GM21529 (cell line): Measurements from ENCODE around the gene TXK.

Experiments
- ATAC-seq: cut with Tn5 transposase; IDR thresholded peaks from one replicate; pipeline ENCODE4 v1.9.1; 2021; ENCODE audit not compliant: unreplicated experiment

TXK gene

DNA sequence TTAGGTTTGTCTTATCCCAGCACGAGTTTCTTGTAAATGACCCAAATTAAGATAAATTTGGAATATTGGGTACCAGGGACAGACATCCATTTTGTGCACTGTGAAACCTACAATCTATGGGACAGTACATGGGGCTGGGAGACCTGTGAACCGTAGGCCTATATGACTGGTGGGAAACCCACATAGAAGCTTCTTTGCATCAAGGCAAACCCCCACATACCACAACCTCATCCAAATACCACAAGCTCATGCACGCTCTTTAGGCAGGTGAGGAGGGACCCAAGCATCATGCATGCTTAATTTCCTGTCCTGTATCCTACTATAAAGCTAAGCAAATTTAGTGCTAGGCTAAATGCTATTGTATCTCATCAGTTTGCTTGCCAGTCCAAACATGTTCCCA, 69.7 kb downstream of the TXK start:
- peak; percentile 51 for ATAC-seq

DNA sequence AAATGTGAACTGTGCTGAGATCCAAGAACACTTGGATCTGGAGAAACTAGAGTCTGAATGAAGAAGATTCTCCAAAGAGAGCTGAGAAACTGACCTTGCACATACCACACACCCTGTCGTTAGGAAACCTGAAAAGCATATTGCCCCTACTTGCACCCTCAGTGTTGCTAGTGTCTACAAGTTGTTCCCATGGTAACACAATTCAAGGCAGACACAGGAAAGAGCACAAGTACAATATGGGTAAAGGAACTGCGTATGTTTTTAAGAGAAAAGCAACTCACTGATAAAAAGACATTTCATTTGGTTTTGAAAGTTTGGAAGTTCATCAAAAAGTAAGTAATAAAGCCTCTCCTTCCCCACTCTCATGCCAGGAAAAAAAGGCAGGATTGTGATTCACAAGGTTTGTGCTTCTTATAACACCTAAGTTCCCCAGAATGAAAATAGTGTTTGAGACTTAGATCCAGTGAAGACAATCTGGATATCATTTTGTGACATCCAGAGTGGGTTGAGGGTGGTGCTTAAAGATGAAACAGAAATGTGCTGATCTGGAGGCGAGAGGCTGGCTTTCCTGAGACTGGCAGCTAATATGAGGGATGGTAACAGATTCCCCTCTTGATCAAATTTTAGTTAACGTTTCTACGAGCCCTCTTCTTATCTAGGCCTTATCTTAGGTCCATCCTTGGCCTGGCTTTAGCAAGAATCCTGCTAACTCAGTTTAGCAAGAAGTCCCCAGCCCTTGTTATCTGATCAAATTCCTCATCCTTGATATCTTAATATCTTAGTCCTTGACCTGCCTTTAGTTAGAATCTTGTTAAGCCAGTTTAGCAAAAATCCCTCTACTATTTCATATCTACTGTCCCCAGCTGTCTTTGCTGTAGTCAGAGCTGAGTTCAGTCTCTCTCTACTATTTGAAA, 75.2 kb downstream of the TXK start:
- no peak for ATAC-seq

DNA sequence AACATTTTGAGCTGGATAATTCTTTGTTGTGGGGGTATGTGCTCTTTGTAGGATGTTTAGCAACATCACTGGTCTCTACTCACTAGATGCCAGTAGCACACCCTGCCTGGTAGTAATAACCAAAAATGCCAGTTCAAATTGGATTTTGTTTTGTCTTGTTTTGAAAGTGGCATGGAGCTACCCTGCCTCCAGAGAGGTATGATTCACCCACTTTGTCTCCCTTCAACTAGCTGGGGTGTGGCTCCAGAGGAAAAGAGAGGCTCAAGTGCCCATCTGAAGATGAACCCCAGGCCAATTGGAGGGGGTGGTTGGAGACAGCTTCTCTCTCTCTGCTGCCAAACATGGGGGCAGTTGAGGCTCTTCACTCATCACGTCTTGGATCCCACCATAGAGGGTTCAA, 83.0 kb downstream of the TXK start:
- ATAC-seq, result no peak

DNA sequence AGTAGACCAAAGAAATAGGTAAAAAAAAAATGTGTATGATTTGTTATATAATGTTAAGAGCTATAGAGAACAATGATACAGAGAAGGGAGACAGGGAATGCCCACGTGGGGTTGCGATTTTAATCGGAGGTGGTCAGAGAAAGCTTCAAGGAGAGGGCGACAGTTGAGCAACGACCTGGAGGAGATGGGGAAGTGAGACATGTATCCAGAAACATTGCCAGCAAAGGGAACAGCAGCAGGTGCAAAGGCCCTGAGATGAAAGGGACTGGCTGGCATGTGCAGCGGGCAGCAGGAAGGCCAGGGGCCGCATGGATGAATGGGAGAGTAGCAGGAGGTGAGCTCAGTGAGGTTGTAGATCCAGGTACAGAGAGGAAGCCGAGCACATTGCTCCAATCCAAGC, 84.6 kb downstream of the TXK start:
- ATAC-seq, result no peak

DNA sequence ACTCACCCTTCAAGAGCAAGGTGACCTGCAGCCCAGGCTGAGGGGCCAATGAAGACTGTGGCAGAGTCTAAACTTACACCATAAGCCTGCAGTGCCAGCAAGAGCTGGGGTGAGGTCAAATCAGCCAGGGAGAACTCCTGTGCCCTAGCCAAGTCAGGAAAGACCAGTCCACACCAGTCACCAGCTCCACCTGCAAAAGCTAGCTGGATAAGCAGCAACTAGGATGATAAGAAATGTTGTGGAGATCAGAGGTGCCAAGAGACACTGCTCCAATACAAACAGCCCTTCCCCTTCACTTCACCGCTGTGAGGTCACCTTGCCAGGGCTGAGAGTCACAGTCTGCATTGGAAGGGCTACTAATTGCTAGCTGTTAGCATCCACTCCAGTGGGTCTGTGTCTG, 86.2 kb downstream of the TXK start:
- peak; percentile 13 for ATAC-seq

DNA sequence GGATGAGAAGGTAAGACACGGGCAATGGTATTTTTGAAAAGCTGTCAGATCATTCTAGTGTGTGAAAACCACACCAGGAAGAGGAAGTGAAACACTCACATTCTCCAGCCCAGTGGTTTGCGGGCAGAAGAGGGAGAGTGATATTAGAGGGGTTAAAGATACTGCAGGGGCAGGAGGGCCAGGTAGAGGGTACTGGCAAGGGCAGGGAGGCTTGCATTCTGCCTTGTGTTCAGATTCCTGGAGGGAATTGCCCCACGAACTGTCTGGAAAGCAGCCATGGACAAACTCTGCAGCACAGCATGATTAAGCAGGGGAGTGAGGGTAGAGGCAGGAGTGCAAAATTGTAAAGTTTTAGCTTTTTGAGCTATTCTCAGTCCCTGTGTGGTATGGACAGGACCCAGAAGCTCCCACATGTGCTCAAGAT, 86.6 kb downstream of the TXK start:
- ATAC-seq, result peak; percentile 96

DNA sequence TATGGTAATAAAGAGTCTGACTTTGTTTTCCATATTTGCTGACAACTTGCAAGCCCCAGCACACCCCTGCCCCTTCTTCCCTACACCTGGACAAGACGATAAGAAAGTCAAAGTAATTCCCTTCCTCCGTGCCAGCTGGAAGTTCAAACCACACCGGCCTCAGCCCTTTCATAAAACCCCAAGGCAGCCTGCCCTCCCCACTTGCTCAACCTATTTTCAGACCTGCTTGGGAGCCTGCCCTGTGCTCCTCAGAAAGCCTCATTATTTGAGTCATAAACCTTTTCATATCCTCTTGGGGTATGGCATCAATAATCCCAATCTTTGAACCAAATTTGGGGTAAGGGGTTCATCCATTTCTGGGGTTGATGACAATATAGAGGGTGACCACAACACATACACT, 88.0 kb downstream of the TXK start:
- ATAC-seq, result no peak

DNA sequence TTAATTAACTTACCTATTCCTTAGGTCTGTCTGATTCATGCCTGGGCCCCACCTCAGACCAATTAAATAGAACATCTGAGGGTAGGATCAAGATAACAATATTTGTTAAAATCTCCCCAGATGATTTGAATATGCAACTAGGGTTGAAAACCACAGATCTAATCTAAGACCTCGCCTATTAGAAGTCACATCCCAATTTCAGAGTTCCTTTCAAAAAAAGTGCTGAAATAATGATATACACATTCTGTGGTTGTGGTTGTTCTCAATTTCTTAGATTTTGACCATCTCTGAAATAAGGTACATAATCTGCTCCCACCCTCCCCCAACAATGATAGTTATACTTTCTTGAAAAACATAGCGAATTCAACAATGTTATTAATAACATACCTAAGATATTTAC, 89.8 kb downstream of the TXK start:
- no peak for ATAC-seq

DNA sequence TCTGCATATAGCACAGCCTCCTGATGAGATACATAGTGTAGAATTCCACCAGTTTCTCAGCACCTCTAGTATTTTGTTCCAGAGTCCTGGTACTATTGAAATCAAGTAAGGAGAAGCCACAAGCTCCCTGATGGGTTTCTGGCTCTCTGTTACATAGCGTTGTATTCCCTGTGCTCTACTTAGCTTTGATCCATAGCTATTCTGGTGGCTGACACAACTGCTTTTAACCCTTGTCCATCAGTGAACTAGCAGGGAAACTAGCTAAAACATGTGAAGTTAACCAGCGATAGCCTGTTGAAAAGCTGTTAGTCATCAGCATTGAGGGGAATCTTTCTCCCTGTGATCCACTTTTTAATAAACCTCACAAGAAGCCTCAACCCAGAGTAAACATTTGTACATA, 90.5 kb downstream of the TXK start:
- no peak for ATAC-seq

DNA sequence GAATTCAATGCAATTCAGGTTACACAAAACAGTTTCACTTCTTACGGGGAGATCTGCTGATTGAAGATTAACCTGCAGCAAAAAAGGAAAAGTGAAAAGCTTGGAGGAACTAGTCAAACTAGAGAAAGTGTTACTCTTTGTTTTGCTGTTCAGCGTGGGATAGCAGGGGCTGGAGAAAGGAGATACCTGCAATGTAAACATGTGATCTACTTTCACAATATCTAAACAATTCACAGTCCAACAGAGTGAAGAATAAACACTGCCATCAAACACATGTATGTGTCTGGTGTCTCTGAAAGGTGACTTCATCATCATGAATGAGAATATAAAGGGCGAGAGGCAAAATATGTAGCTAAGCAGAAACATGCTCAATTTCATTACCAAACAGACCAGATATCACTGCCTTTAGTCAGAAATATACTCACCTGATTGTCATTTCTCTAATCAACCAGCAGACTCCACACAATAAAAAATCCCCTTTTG, 91.0 kb downstream of the TXK start:
- ATAC-seq, result no peak

DNA sequence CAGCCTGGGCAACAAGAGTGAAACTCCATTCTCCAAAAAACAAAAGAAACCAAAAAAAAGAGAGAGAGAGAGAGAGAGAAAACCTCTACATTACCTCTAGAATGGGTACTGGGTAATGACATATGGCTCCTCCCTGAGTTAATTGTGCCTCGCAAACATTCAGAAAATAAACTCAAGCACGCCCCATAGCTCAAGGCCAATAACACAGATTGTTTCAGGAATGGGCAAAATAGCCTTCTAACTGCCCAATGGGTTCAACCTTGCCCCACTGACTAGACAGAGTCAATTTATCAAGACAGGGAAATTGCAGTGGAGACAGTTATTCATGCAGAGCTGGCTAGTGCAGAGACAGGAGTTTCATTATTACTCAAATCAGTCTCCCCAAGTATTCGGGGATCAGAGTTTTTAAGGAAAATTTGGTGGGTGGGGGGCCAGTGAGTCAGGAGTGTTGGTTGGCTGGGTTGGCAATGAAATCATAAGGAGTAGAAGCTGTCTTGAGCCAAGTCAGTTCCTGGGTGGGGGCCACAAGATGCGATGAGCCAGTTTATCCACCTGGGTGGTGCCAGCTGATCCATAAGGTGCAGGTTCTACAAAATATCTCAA, 92.4 kb downstream of the TXK start:
- no peak for ATAC-seq

DNA sequence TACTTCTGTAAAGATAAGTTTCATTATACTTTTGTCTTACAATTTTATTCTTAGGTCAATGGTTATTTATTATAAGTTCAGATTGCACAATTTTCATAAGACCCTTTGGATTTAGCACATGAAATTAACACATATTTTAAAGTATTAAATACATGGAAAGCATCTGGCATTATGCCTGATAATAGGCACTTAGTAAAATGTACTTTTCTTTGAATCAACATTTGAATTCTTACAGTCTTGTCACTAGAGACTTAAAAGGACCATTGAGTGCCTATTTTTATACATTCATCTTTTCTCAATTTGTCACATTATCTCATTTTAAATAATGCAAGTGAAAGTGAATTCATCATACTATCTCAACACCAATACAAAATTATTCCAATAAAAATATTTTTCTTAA, 94.5 kb downstream of the TXK start:
- no peak for ATAC-seq

DNA sequence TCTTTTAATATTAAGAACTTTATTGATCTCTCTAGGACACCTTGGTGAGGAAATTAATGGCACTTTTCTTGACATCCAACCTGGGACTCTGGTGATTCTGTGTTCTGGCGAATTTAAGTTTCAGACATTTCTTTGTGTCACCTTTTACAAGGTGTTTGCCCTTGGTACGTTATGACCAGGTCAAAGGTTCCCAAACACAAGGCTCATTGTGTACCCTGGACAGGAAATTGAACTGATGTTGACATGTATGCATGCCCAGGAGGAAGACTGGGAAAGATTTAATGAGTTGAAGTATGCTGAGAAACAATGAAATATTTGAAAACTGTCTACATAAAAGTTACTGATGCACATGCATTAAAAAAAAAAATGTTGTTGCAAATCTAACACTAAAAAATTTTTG, 95.4 kb downstream of the TXK start:
- ATAC-seq, result no peak

DNA sequence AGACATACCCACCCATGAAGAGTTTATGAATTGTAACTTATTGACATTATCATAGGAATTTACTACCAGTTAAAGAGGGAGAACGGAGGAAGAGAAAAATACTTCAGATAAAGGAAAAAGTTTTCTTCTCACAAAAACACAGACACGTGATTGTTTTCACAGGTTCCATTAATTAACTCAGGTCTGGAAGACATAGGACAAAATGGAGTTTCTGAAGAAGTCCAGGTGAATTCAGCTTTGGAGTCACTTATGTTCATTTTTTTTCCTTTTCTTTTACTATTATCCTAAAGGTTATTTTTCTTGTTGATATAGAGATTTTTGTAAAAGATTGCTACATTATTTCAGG, 97.0 kb downstream of the TXK start:
- ATAC-seq, result no peak

DNA sequence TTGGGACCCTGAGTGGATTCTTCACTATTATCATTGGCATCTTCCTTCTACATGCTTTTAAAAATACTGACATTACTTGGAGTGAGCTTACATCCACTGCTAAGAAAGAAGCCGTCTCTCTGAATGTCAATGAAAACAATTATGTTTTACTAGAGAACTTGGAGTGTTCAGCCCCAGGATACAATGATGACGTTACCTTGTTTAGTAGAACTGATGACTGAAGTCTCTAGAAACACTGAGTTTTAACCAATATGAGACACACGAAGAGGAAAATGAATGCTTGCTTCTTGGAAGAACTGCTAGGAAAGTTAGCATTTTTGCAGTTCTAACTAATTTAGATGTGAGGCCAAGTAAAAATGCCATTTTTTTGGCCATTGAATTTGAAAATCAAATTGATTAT, 98.1 kb downstream of the TXK start:
- no peak for ATAC-seq

DNA sequence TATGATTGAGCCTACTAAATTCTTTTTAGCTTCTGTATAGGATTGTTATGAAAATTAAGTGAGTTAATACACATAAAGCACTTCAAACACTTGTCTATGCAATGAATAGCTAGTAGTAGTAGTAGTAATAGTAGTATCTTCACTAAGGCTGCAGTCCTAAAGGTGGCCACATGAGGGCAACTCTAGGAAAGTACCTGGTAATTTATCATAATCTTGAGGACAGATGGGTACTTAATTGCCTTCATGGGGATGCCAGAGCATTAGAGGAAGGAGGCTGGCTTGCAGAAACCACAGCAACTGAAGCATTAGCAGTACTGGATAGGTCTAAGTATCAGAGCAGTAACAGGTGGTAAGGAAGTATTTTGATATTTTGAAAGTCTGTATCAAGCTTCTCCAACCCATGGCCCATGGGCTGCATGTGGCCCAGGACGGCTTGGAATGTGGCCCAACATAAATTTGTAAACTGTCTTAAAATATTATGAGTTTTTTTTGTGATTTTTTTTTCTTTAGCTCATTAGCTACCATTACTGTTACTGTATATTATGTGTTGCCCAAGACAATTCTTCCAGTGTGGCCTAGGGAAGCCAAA, 100.1 kb downstream of the TXK start:
- peak; percentile 34 for ATAC-seq

DNA sequence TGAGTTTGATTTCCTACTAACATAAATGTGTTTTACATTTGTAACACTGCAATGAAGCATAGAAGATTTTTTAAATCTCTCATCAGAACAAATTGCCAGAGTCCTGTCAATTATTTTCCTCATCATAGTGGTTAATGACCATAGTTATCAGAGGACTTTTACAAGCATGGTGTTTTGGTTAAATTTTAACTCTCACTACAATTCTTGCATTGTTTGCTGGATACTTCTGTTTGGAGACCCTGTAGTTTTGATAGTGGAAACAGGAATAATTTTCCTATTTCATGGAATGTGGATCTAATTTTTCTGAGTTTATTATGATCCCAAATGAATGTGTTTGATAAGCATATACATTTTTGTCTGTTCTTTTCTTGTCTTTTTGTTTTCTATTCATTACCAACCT, 100.6 kb downstream of the TXK start:
- no peak for ATAC-seq

DNA sequence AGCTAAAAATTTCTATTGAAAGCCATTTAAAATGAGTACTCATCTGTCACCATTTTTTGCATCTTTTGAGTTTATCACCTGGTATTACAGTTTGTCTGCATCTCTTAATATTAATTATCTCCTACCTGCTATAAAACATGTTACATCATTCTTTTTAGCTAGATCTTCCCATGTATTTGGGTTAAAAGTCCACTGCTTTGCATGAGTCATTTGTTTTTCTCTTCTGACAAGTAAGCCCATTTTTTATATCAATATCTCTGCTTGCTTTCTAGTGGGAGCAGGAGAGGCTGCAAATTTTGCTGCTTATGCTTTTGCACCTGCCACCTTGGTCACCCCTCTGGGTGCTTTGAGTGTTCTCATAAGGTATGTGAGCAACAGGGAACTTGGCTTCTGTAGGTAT, 101.3 kb downstream of the TXK start:
- ATAC-seq, result no peak

DNA sequence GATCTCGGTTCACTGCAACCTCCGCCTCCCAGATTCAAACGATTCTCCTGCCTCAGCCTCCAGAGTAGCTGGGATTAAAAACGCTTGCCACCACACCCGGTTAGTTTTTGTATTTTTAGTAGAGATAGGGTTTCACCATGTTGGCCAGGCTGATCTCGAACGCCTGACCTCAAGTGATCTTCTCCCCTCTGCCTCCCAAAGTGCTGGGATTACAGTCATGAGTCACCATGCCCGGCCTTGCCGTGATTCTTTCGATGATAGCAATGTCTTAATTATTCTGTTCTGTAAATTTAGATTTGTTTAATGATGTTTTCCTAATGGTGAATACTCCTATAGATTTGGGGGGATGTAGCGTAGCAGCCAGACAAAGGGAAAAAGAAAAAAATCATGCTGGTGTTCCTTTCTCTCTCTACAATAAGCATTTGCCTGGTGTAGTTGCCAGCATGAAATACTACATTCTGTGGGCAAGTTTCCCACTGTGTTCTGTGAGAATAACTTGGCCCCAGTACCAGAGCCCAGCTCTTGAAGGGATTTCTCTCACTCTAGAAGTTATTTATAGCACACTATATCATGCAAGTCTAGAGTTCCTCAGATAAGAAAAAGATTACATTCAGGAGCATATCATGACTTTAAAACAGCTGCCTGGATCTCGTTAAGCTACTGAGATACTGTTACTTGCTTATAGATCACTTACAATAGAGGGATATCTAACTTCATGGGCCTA, 102.1 kb downstream of the TXK start:
- ATAC-seq, result no peak

DNA sequence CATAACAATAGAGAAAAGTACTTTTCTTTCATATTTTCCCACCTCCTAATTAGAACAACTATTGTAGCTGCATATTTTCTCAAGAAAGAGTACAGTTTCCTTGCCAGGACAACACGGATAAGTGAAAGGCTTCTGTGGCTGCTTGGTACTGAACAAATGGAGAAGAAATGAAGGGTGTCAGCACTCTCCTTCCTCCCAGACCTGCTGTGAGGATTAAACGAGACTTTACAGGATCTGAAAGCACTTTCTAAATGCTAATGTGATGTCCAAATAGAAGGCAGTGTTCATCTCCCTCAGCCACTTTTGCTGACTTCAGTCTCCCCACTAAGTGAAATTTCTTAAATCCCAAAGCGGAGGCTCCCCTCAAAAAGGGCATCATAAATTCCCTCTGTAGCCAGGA, 103.6 kb downstream of the TXK start:
- ATAC-seq, result no peak

DNA sequence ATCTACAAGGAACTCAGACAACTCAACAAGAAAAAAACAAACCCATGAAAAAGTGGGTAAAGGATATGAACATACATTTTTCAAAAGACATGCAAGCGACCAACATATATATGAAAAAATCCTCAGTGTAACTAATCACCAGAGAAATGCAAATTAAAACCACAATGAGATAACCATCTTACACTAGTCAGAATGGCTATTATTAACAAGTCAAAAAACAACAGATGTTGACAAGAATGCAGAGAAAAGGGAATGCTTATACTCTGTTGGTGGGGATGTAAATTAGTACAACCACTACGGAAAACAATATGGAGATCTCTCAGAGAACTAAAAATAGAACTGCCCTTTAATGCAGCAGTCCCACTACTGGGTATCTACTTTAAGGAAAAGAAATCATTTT, 105.4 kb downstream of the TXK start:
- ATAC-seq, result peak; percentile 66

DNA sequence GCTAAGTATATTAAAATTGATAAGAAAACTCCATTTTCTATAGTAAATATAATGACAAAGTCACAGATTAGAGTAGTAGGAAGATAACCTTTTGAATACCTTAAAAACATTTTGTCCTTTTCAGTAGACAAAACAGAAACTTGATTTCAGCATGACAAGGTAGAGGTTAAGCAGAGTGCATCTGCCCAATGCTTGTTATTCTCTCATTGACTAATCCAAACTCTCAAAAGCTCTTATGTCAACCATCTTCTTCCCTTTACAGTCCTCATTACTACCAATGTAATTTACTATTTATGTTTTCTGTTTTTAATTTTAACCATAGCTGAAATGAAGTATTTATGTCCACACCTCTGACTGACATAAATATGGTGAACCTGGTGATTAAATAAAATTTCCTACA, 106.4 kb downstream of the TXK start:
- ATAC-seq, result peak; percentile 77
